Measurements from ENCODE around the gene KRTAP9-6.

KRTAP9-6 gene

DNA sequence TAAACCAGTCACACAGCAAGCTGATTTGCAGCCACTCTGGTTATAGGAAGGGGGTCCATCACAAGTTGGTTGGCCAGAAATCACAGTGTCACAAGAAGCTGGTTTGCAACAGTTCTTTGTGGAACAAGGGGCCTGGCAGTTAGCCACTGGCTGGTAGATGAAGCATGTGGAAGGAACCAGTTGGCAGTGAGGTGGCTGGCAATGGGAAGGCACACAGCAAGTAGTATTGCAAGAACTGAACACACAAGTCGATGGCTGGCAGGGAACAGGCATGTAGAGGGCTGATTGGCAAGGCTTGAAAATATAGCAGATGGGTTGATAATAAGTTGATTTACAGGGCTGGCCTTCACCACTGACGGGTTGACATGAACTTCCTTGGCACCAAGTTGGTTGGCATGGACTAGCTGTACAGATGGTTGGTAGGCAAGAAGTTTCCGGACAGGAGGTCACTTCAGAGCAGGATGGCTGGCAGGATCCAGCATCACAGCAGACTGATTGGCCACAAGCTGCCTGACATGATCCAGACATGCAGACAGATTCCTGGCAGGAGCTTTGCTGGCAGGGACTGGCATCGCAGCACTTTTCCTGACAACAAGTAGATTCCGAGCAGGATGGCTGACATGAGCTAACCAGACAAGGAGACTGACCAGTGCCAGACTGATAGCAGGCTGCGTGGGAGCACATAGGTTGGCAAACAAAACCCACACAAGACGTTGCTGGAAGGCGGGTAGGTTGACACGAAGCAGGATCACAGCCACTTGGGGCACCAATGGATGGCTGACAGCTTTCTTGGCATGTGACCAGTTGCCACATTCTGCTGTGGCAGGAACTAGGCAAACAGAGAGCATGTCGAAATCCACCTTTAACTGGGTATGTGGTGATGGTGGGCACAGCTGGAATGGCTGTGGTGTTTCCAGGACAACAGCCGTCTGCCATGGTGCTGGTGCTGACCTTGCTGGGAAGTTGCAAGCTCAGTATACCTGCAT, 37.0 kb downstream of the KRTAP9-6 start, which contains the start of gene KRTAP29-1:
Gene KRTAP29-1 (minus strand): TSS at position 936 of the 986 bp plus-strand sequence. CDS start 0 bp downstream, at position 936.
- TF ChIP-seq, protein P1, sequence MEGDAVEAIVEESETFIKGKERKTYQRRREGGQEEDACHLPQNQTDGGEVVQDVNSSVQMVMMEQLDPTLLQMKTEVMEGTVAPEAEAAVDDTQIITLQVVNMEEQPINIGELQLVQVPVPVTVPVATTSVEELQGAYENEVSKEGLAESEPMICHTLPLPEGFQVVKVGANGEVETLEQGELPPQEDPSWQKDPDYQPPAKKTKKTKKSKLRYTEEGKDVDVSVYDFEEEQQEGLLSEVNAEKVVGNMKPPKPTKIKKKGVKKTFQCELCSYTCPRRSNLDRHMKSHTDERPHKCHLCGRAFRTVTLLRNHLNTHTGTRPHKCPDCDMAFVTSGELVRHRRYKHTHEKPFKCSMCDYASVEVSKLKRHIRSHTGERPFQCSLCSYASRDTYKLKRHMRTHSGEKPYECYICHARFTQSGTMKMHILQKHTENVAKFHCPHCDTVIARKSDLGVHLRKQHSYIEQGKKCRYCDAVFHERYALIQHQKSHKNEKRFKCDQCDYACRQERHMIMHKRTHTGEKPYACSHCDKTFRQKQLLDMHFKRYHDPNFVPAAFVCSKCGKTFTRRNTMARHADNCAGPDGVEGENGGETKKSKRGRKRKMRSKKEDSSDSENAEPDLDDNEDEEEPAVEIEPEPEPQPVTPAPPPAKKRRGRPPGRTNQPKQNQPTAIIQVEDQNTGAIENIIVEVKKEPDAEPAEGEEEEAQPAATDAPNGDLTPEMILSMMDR (IDR thresholded peaks at IDR 0.05; ENCODE audit: borderline replicate concordance, control extremely low read depth, extremely low read depth, insufficient read depth, missing control alignments), result no peak
- in situ Hi-C loops (cut with MboI; ENCODE audit: low sequenced_read_pairs, unreplicated experiment), result loop anchor here (25.0 kb wide), 1 partner anchor 390 kb away; no protein-coding TSS in a partner anchor
- no peak for DNase-seq (ENCODE audit: low spot score)

DNA sequence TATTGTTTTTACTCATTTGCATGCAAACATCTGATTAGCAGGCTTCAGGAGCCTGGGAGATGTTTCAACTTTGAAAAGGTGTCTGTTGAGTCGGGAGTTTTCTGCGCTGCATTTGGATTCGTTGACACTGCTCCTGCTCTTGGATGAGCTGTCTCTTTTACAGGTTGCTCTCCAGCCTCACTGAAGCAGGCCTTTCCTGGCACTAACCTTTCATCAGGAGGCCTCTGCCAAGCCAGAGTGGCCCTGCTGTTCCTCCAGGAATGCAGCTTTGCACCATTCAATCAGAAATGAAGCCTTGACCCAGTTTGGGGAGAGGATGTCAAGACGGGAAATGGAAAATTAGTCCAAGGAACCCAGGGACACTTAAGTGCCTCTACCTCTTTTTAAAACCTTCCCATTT, 37.8 kb downstream of the KRTAP9-6 start:
- in situ Hi-C loops (cut with MboI; ENCODE audit: low sequenced_read_pairs, unreplicated experiment), result loop anchor here (25.0 kb wide), 1 partner anchor 391 kb away; no protein-coding TSS in a partner anchor
- TF ChIP-seq, protein P1 (IDR thresholded peaks at IDR 0.05; ENCODE audit: borderline replicate concordance, control extremely low read depth, extremely low read depth, insufficient read depth, missing control alignments), result no peak
- DNase-seq (ENCODE audit: low spot score), result no peak

DNA sequence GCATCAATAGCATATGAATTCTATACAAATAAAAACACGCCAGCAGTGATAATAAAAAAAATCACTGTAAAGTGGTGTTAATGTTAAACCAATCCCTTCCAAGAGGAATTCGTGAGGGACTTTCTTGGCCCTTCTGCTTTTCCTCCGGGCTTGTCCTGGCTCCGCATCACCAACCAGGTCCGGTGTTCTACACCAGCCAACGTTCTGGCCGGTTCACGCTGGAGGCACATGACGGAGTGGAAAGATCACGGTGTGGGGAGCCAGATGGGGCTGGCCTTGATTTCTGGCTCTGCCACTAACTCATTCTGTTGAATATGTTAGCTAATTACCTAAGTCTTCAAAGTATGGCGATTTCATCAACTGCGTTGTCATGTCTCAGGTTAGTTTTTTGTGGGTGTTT, 38.9 kb downstream of the KRTAP9-6 start:
- in situ Hi-C loops (cut with MboI; ENCODE audit: low sequenced_read_pairs, unreplicated experiment), result loop anchor here (25.0 kb wide), 1 partner anchor 392 kb away; no protein-coding TSS in a partner anchor
- TF ChIP-seq, protein P1 (IDR thresholded peaks at IDR 0.05; ENCODE audit: borderline replicate concordance, control extremely low read depth, extremely low read depth, insufficient read depth, missing control alignments), result no peak
- no peak for DNase-seq (ENCODE audit: low spot score)

DNA sequence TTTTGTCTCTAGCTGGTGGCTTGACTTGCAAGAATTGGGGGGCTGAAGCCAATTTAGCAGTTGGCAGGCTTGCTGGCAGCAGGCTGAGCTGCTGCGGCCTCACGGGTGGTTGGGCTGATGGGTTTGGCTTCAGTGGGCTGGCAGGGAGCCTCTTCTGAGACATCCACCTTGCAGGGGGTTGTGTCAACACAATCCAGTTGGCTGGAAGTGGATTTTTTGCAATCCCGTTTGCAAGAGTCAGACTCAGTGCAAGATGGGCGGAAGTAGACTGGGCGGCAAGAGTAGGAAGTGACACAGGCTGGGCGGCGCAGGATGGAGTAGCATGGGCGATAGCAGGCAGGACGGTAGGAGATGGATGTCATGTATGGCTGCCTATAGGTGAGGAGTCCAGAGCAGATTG, 42.5 kb downstream of the KRTAP9-6 start:
- in situ Hi-C loops (cut with MboI; ENCODE audit: low sequenced_read_pairs, unreplicated experiment), result loop anchor here (25.0 kb wide), 1 partner anchor 395 kb away; no protein-coding TSS in a partner anchor
- TF ChIP-seq, protein P1 (IDR thresholded peaks at IDR 0.05; ENCODE audit: borderline replicate concordance, control extremely low read depth, extremely low read depth, insufficient read depth, missing control alignments), result no peak
- DNase-seq (ENCODE audit: low spot score), result no peak

DNA sequence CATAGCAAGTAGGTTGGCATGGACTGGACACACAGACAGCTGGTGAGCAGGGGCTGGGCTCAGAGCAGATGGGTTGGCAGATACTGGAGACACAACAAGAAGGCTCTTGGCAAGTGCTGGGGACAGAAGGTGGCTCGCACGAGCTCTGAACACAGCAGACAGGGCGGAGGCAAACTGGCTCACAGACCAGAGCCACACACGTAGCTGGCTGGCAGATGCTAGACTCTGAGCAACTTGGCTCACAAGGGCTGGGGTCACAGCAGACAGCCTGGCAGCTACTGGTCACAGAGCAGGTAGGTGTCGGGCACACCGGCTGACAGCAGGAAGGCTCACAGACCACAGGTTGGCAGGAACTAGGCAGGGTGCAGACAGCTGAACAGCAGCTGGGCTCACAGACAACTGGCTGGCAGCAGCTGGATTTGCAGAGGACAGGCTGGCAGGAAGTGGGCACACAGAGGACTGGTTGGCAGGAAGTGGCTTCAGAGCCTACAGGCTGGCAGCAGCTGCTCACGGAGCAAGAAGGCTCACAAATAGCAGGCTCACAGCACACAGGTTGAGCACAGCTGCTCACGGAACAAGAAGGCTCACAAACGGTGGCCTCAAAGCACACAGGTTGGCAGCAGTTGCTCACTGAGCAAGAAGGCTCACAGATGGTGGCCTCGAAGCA, 43.2 kb downstream of the KRTAP9-6 start:
- TF ChIP-seq, protein P1 (IDR thresholded peaks at IDR 0.05; ENCODE audit: borderline replicate concordance, control extremely low read depth, extremely low read depth, insufficient read depth, missing control alignments), result no peak
- DNase-seq (ENCODE audit: low spot score), result no peak
- in situ Hi-C loops (cut with MboI; ENCODE audit: low sequenced_read_pairs, unreplicated experiment), result loop anchor here (25.0 kb wide), 1 partner anchor 396 kb away; no protein-coding TSS in a partner anchor

DNA sequence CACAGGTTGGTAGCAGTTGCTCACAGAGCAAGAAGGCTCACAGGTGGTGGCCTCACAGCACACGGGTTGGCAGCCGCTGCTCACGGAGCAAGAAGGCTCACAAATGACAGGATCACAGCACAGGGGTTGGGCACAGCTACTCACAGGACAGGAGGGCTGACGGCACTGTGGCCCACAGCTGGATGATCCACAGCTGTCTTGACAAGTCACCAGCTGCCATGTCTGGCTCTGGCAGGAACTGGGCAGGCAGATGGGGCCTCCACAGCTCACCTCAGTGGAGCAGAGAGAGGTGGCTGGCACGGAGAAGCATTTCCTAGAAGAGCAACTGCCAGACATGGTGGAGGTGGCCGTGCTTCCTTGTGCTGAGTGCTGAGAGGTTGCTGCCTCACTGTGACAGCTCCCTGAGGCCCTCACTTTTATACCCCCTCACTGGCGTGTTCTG, 43.8 kb downstream of the KRTAP9-6 start, which contains the start of gene KRTAP16-1:
Gene KRTAP16-1 (minus strand): TSS at position 392 of the 442 bp plus-strand sequence. CDS start 56 bp downstream, at position 336.
- TF ChIP-seq, protein P1 (IDR thresholded peaks at IDR 0.05; ENCODE audit: borderline replicate concordance, control extremely low read depth, extremely low read depth, insufficient read depth, missing control alignments), result no peak
- in situ Hi-C loops (cut with MboI; ENCODE audit: low sequenced_read_pairs, unreplicated experiment), result loop anchor here (25.0 kb wide), 1 partner anchor 397 kb away; no protein-coding TSS in a partner anchor
- DNase-seq (ENCODE audit: low spot score), result no peak

Data from GM13976 (cell line).